ENCODE results near the gene NEU4.
A peak's percentile ranks its signal among the peaks of the same experiment; 100 is the strongest.

Gene NEU4

GRCh38 chr2:241770936-241771285, 38.1 kb upstream of the NEU4 start:
- H3K4me3 ChIP-seq (replicated peaks in 1 of 2; ENCODE audit: low read depth in 2 of 2, low read length in 2 of 2): no peak overlapping the region
- TF ChIP-seq CTCF (IDR thresholded peaks at IDR 0.05; ENCODE audit: low read depth, low read length): no peak
- DNase-seq (ENCODE audit: low read depth in 2 of 2): no peak

GRCh38 chr2:241771286-241772062, 37.5 kb upstream of the NEU4 start:
- TF ChIP-seq CTCF (IDR thresholded peaks at IDR 0.05; ENCODE audit: low read depth, low read length): no peak
- H3K4me3 ChIP-seq (replicated peaks in 1 of 2; ENCODE audit: low read depth in 2 of 2, low read length in 2 of 2): no peak overlapping the region
- DNase-seq (ENCODE audit: low read depth in 2 of 2): peak; percentile 18 to 65

GRCh38 chr2:241772063-241772499, 36.9 kb upstream of the NEU4 start:
- DNase-seq (ENCODE audit: low read depth in 2 of 2): no peak
- no peak for TF ChIP-seq CTCF (IDR thresholded peaks at IDR 0.05; ENCODE audit: low read depth, low read length)
- H3K4me3 ChIP-seq (replicated peaks in 1 of 2; ENCODE audit: low read depth in 2 of 2, low read length in 2 of 2): no peak overlapping the region

GRCh38 chr2:241773511-241774418, 35.2 kb upstream of the NEU4 start:
- H3K4me3 ChIP-seq (replicated peaks in 1 of 2; ENCODE audit: low read depth in 2 of 2, low read length in 2 of 2): no peak overlapping the region
- DNase-seq (ENCODE audit: low read depth in 2 of 2): no peak

GRCh38 chr2:241774419-241775222, 34.4 kb upstream of the NEU4 start:
- peak; percentile 51 to 68 for DNase-seq (ENCODE audit: low read depth in 2 of 2)
- no peak overlapping the region for H3K4me3 ChIP-seq (replicated peaks in 1 of 2; ENCODE audit: low read depth in 2 of 2, low read length in 2 of 2)
- no peak for TF ChIP-seq CTCF (IDR thresholded peaks at IDR 0.05; ENCODE audit: low read depth, low read length)

More at GRCh38 chr2:241773511-241774418, 35.2 kb upstream of the NEU4 start:
- no peak for TF ChIP-seq CTCF (IDR thresholded peaks at IDR 0.05; ENCODE audit: low read depth, low read length)

All from cardiac fibroblast (primary cell).